Measurements from ENCODE around the gene EXOC6.
A peak's percentile ranks its signal among the peaks of the same experiment; 100 is the strongest.
"Not testable (repeated sequence)": the region's sequence is repeated elsewhere in the genome, so short reads cannot be mapped to it uniquely, and the experiment has no call there.

The EXOC6 gene

DNA sequence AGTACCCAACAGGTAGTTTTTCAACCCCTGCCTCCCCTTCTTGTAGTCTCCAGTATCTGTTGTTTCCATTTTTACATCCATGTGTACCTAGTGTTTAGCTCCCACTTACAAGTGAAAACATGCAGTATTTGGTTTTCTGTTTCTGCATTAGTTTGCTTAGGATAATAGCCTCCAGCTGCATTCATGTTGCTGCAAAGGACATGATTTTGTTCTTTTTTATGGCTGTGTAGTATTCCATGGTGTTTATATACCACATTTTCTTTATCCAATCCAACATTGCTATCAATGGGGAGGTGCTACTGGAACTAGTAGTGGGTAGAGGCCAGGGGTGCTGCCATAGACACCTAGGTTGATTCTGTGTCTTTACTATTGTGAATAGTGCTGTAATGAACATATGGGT, 104.3 kb downstream of the EXOC6 start:
- DNase-seq, result not testable (repeated sequence)

DNA sequence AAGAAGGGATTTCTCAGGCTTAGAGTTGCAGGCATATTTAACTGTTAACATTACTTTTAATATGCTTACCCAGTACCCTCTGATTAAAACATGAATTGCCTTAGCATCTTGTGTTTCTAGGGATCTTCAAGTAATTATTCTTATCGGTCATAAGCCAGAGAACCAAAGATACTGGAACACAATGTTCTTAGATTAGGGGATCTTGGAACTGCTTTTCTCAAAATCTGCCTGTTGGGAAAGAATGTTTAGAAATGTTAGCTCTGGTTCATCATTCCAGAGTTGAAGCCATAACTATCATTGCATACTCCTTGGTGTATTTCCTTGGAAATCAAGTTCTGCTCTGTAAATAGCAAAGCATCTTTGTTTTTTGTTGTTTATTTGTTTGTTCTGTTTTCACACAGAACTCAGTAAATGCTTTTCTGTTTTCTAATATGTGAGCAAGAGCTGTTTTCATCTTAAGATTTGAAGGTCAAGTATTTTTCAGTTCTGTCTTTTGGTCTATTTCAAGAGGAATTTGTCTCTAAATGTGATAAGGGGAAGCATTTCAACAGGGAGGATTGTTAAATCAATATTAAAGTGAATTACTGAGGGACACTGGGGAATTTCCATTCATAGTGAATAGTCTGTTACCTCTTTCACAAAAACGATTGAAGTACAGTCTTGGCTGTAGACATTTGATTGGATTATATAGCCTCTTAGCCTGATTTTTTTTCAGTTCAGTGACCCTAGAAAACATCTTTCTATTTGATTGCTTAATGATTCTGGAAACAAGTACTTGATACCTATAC, 109.1 kb downstream of the EXOC6 start:
- no peak for DNase-seq

DNA sequence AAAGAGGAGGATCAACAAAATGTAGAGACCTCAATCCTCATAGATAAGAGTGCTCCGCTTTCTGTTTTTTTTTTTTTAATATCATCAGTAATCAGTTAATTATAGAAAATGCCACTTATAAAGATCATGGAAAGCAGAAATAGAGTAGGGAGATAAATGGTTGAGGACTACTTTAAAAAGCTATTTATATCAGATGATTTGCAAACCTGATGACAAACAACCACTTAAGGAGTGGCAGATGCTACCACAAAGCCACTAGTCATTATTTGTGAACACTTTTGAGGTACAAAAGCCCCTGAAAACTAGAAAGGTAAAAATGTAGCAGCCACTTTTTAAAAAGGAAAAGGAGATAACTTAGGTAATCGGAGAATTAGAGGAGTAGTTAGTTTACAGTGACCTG, 113.3 kb downstream of the EXOC6 start:
- no peak for DNase-seq

DNA sequence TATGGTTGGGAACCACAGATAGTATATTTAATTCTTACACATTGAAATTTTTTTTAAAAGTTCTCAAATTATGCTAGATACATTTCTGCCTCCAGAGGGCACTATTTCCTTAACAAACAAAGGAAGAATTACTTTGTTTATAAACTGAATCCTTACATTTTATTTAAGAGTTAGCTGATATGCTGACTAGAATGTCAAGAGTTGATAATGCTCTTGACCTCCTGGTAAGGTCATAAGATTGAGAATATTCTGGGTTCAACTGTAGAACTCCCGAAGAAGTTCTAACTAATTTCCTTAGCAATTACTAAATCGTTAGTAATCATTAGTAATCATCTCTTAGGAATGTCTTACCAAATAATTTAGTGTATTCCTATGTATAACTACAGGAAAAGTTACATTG, 117.0 kb downstream of the EXOC6 start:
- DNase-seq, result peak; percentile 10

DNA sequence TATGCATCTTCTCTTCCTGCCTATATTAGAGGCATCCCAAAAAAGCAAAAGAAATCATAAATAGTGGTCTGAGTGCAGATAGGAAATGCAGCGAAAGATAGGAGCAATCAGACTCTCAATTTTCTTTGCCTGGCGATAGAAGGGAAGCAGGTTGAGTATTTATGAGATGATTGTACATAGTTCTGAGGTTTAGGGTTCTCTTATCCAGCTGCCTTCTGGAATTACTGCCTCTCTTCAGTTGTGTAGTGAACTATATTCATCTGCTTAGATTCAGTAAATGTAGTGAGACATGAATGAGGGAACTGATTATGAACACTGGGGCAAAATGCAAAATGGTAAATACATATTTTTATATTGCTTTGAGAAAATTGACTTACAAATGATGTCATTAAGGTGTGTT, 119.3 kb downstream of the EXOC6 start:
- DNase-seq, result no peak

DNA sequence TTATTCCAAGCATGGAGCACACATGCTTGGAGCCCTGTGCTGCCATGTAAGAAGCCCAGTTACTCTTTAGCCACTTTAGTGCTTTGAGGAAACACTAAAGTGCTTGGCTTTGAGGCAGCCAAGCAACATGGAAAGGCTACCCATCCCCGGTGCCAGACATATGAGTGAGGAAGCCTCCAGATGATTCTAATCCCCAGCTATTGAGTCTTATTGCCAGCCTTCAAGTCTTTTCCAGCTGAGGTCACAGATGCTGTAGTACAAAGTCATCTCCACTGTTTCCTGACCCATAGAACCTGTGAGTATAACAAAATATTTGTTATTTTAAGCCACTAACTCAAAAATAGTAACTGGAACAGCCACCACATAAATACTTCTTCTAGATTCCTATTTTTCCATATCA, 120.8 kb downstream of the EXOC6 start:
- no peak for DNase-seq

DNA sequence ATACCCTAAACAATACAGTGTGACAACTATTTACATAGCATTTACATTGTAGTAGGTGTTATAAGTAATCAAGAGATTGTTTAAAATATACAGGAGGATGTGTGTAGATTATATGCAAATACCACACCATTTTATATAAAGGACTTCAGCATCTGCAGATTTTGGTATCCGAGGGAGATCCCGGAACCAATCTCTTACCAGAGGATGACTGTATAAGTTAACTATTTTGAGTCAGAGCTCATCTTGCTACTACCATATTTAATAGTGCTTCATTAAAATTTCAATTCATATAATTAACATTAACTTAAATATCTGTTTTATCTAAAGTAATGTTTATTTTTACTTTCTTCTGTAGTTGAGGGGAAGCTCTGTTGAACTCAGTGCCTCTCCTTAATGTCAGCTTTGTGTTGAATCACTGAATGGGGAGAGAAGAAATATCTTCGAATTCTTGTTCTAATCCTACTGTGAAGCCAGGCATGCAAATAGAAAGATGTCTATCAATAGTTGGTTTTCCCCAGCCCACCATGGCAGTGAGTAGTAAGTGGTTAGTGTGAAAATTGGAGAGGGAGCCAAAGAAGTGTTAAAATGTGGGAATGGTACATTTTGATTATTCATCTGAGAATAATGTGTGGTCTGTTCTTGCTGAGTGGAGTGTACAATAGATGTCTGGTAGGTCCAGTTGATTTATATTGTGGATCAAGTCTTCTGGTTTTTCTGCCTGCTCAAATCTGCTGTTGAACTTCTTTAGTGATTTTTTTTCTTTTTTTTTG, 122.2 kb downstream of the EXOC6 start:
- no peak for DNase-seq

DNA sequence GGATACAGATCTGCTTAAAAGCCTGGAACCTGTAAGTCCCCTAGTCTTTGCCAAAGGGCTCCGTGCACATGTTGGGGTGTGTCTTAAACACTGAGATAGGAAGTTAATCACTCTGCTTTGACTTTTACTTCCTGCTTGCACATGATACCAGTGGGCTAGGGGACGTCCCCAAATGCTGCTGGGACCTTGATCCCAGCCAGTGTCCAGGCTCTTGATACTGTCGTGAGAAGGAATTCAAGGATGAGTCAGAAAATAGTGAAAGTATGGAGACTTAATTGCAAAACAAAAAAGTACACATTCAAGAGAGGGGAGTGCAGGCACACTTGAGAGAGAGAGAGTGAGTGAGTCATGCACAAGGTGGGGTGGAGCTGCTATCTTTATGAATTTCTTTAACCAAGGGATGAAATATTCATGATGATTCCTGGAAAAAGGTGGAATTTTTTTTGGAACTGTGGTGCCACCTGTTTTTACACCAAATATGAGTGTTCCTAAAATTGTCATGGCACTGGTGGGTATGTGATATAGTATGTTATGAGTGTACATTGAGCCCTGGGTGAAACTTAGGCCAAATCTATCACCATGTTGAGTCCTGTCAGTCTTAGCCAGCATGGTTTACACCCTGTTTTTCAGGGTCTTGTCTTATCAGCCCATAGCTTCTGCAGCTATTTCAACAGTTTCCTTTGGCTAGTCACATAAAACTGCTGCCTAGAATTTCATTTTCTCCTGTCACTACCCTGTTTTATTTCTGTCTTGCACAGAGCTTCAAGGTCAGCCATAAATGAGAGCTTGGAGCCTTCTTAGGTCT, 123.9 kb downstream of the EXOC6 start:
- peak; percentile 47 for DNase-seq

DNA sequence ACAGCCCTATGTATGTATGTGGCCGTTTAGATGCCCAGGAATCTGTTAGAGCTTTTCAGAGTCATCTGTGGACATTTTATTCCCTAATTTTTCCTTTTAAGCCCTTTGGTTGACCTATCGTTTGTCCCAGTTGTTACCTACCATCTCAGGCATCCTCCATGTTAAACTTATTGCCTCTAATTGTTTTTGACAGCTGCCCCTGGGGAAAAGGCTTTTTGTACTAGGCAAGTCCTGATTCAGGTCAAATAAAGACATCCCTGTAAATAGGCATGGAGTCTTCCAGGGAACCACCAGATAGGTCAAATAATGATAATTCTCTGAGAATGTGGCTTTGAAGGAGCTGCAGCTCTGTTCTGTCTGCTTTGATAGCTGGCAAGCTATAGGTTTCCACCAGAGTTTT, 124.6 kb downstream of the EXOC6 start:
- DNase-seq, result no peak

DNA sequence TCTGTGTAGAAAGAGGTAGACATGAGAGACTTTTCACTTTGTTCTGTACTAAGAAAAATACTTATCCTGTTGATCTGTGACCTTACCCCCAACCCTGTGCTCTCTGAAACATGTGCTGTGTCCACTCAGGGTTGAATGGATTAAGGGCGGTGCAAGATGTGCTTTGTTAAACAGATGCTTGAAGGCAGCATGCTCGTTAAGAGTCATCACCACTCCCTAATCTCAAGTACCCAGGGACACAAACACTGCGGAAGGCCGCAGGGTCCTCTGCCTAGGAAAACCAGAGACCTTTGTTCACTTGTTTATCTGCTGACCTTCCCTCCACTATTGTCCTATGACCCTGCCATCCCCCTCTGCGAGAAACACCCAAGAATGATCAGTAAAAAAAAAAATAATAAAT, 128.0 kb downstream of the EXOC6 start:
- DNase-seq, result not testable (repeated sequence)

DNA sequence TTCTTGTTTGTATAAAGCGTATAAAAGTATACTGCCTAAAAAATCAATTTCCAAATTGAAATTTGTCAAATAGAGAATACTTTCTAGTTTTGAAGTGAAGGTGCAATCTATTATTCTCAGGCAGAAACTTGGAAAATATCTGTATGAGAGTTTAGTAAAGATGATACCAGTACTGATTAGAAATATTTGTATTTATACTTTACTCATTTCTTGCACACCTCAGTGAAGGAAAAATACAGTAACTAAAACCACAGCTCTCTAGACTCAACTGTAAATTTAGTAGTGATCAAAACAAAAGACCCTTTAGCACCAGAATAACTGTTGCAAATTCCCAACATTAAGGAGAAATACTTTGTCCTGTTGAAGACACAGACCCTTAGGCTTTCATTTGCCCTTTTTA, 140.9 kb downstream of the EXOC6 start:
- DNase-seq, result no peak

DNA sequence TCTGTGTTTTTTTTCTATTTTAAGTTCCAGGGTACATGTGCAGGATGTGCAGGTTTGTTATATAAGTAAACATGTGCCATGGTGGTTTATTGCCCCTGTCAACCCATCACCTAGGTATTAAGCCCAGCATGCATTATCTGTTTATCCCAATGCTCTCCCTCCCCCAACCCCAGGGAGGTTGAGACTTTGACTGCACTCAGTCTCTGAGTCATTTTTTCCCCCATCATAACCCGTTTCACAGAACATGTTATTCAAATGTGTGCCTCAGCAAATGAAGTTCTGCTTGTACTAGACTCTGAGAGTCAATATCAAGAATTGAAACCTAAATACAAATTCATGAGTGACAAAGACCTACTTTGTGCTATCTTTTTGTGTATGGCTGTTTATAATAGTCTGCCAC, 142.3 kb downstream of the EXOC6 start:
- peak; percentile 36 for DNase-seq

DNA sequence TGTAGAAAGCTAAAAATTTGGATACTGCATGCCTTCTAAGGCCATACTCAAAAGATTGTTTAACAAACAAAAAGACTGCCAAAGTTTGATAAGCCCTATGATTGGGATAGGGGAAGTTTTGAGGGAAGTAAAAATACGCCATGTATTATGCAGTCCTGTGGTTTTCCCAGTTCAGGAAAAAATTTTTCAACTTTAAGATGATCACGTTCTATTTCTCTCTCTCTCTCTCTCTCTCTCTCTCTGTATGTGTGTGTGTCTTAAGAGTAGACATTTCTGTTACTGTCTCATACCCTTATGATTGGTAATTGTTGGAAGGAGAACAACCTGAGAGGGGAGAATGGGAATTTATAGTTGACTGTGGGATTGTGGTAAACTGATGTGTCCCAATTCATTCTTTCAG, 143.2 kb downstream of the EXOC6 start:
- DNase-seq, result no peak

DNA sequence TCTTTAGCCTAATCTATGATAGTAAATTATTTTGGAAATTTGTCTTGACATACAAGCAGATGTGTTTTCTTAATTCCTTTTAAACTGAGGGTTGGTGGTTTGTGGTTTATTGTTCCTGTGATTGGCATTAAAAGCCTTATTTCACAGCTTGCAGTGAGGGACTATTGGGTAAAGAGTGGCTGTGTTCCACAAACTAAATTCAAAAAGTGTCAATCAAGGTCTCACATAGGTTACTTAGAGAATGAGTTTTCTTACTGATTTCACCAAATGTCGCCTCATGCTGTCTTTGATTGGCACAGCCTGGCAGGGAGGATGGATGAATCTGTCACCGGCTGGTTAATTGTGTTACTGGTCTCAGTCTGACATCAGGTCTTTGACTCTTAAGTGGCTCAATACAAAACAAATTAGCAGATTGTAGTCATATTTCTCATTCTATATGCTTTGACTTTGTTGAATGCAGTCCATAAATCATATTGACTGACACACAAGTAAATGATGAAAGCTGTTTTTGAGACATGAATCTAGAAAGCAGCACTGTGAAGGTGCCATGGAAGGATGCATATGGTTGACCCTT, 145.5 kb downstream of the EXOC6 start:
- peak; percentile 83 for DNase-seq

DNA sequence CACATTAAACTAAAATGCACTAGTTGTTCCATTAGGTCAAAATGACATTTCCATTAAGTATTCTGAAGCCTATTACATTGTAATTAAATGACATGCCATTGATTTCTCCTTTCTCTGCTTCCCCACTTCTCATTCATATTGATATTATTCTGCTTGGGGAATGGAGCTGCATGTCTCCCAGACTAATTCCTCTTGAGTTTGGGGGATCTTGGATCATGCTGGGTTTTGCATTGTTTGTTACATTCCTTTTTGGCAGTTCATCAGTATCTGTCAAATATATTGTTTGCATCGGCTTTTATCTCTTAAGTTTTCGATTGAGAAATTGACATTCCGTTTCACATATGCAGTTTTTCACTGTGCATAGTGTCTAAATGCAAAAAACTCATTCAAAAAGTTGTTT, 147.2 kb downstream of the EXOC6 start:
- DNase-seq, result no peak

DNA sequence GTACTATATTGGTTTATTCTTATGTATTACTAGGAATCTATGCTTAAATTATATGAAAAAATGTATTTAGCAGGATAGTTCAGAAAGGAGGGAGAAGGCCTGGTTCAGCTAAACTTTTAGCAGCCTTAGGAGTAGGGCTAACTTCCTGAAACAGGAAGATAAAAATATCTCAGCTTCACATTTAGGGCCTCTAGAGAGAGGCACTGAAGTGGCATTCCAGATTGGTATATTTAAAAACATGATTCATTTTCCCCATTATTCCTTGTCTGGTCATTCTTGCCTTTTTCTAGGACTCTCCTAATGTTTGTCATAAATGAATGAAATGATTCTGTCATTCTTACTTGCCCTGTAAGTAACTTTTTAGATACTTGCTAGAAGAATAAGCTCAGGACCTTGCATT, 149.3 kb downstream of the EXOC6 start:
- no peak for DNase-seq

DNA sequence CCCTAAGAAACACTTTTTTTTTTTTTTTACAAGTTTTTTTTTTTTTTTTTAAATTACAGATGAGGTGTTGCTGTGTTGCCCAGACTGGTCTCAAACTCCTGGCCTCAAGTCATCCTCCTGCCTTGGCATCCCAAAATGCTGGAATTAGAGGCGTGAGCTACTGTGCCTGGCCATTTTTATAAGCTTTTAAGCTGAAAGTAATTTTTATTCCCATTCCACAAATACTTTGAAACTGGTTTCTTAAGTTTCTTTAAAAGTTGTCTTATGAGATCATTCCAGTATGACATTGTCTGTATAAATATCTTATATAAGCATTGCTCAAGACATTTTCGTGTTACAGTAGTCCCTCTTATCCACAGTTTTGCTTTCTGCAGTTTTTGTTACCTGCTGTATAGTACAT, 150.9 kb downstream of the EXOC6 start:
- DNase-seq, result no peak

DNA sequence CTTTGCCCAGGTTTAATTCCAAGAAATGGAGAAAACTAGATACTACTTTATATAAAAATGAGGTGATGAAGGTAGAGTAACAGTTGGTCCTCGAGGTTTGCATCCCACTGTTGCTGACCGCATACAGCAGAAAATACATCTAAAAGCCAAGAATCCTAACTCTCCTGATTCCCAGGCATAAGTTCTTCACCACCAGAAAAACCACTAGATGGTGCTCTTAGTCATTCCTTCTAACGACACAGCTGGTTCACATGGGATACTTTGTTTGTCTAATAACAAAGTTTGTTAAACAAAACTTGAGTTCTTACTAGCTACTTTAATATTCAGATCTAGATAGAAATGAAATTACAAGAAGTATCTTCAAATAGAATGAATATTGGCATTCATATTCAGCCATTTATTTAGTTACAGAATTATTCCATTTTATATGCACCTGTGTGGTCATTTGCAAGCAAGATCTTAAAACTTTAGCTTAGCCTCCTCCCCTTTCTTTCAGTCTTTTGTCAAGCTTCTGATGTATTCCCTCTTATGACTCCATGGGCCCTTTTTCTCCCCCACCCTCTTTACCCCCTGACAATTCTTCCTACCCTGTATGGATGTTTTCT, 158.2 kb downstream of the EXOC6 start:
- peak; percentile 17 for DNase-seq

DNA sequence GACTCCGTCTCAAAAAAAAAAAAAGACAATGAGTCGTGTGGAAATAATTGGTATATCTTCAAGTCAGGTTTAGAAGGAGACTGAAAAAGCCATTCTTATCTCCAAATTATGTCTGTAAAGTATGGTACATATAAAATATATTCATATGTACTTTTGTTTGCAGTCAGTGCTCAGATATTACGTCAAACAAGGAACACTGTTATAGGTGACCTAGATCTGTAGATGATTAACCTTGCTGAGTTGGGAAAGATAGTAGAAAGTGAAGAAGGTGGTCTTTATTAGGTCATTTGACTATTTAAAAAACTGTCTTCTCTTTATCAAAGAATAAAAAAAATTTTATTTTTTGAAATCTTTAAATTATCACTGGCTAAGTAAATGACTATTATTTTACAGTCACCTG, 167.4 kb downstream of the EXOC6 start:
- DNase-seq, result no peak

DNA sequence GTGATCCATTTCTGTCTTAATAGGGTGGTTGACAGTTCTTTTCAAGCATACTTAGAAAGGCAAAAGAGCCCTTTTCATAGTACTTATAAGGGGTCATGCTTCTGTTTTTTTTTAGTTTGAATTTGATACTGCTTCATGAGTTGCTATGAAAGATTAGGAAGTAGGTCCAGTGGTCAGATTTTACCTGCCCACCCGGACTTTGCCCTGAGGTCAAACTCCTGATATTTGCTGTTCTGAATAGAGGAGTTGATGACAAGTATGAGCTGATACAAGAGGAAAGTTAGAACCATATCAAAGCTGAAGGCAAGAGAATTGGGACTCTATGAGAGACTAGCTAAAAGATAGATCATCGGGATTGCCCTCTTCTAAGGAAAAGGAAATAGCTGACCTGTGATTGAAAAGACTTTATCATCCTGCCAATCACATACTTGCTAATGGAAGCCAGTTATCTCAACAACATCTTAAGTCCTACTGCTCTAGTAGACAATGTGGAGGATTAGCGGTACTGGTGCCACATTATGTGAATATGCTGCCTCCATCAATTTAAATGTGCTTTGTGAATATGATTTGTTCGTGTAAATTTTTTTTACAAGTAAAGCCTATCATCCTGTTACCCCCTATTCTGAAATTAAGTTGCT, 174.8 kb downstream of the EXOC6 start:
- no peak for DNase-seq

DNA sequence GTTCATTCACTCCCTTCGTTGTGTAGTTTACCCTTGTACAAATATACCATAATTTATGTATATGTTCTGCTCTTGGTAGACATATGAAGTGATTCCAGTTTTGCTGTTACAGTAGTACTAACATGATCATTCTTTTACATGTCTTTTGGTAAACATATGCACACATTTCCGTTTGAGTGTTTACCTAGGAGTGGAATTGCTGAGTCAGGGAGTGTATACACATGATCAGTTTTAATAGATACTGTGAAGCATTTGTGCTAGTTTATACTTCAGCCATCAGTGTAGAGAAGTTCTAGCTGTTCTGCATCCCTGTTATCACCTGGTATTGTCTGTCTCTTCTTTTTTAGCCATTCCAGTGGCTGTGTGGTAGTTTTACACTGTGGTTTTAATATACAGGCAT, 177.8 kb downstream of the EXOC6 start:
- no peak for DNase-seq

DNA sequence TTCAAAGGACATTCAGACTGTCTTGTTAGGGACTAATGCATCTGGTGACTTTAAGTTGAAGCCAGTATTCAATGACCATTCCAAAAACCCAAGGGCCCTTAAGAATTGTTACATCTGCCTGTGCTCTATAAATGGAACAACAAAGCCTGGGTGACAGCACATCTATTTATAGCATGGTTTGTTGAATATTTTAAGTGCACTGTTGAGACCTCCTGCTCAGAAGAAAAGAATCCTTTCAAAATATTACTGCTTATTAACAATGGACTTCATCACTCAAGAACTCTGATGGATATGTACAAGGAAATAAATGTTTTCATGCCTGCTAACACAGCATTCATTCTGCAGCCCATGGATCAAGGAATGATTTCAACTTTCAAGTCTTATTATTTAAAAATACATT, 179.2 kb downstream of the EXOC6 start:
- DNase-seq, result no peak
